GM12891 (cell line): ENCODE measurements around the gene BRSK2.

Experiments
- DNase-seq: peaks from one replicate; pipeline ENCODE4 v3.0.0; 2011; ENCODE audit warnings: low spot score; ENCODE audit not compliant: insufficient read length
- FAIRE-seq: peaks from 2 replicates; lab custom pipeline; 2011; peaks lifted over from hg19 to GRCh38; lab: Jason Lieb, UNC
- PAX5 ChIP-seq: IDR thresholded peaks from 2 replicates; pipeline ENCODE4 v1.6.1; 2011; ENCODE audit warnings: low read length, moderate library complexity, mild to moderate bottlenecking; ENCODE audit not compliant: insufficient read depth, severe bottlenecking
- POLR2A ChIP-seq: IDR thresholded peaks from 2 replicates; pipeline ENCODE4 v1.6.1; 2011; ENCODE audit warnings: low read depth, low read length, control low read depth
- POLR2AphosphoS5 ChIP-seq: IDR thresholded peaks from 2 replicates; pipeline ENCODE4 v1.6.1; 2011; ENCODE audit warnings: low read depth, low read length, control low read depth
- POU2F2 ChIP-seq: IDR thresholded peaks from 2 replicates; pipeline ENCODE4 v1.6.1; 2011; ENCODE audit warnings: low read depth, mild to moderate bottlenecking, control low read depth, low read length, moderate library complexity
- SPI1 ChIP-seq: IDR thresholded peaks from 2 replicates; pipeline ENCODE4 v1.6.1; 2011; ENCODE audit warnings: low read depth, low read length, control low read depth
- TAF1 ChIP-seq: IDR thresholded peaks from 2 replicates; pipeline ENCODE4 v1.6.1; 2011; ENCODE audit warnings: low read depth, low read length, control low read depth

Gene BRSK2

GRCh38 chr11:1471736-1472135, 82.0 kb downstream of the BRSK2 start:
- FAIRE-seq = no peak
- TF ChIP-seq SPI1 = no peak
- TF ChIP-seq POLR2A = no peak
- TF ChIP-seq TAF1 = no peak
- TF ChIP-seq PAX5 = no peak
- no peak for TF ChIP-seq POLR2AphosphoS5
- TF ChIP-seq POU2F2 = no peak

GRCh38 chr11:1472180-1473005, 82.7 kb downstream of the BRSK2 start:
- FAIRE-seq = no peak
- no peak for DNase-seq
- no peak for TF ChIP-seq POLR2AphosphoS5
- no peak for TF ChIP-seq POLR2A
- TF ChIP-seq PAX5 = no peak

More at GRCh38 chr11:1471736-1472135, 82.0 kb downstream of the BRSK2 start:
- DNase-seq = no peak

- FAIRE-seq = no peak
- no peak for DNase-seq
- TF ChIP-seq POLR2A (no peak), POU2F2 (no peak), PAX5 (no peak), POLR2AphosphoS5 (no peak), TAF1 (no peak), SPI1 (no peak)
These were observed 83.4 kb downstream of the BRSK2 start for GRCh38 chr11:1473011-1473628.

GRCh38 chr11:1473786-1474185, 84.1 kb downstream of the BRSK2 start:
- DNase-seq (no peak), FAIRE-seq (no peak)
- no peak for TF ChIP-seq TAF1
- TF ChIP-seq POU2F2 = no peak
- no peak for TF ChIP-seq PAX5
- TF ChIP-seq POLR2A = no peak
- TF ChIP-seq POLR2AphosphoS5 = no peak

- no peak for FAIRE-seq
- DNase-seq = no peak
- TF ChIP-seq POLR2AphosphoS5 (no peak), TAF1 (no peak), SPI1 (no peak), POLR2A (no peak), POU2F2 (no peak), PAX5 (no peak)
These were observed 86.1 kb downstream of the BRSK2 start for GRCh38 chr11:1475841-1476240.

- no peak for FAIRE-seq
- TF ChIP-seq SPI1 = no peak
- no peak for DNase-seq
These were observed 87.4 kb downstream of the BRSK2 start for GRCh38 chr11:1476940-1477736.

- FAIRE-seq (no peak), DNase-seq (no peak)
- no peak for TF ChIP-seq SPI1
These were observed 88.3 kb downstream of the BRSK2 start for GRCh38 chr11:1478011-1478410.

- FAIRE-seq (no peak), DNase-seq (no peak)
- TF ChIP-seq POU2F2 (no peak), SPI1 (no peak), POLR2A (no peak), TAF1 (no peak), PAX5 (no peak), POLR2AphosphoS5 (no peak)
These were observed 88.8 kb downstream of the BRSK2 start for GRCh38 chr11:1478544-1478943.

- no peak for TF ChIP-seq SPI1
- TF ChIP-seq POLR2A = no peak
- no peak for TF ChIP-seq TAF1
- no peak for TF ChIP-seq PAX5
- TF ChIP-seq POLR2AphosphoS5 = no peak
- no peak for DNase-seq
- FAIRE-seq = no peak
These were observed 89.4 kb downstream of the BRSK2 start for GRCh38 chr11:1479006-1479677.

GRCh38 chr11:1479678-1480118, 90.0 kb downstream of the BRSK2 start:
- TF ChIP-seq POLR2AphosphoS5 (no peak), SPI1 (no peak), POU2F2 (no peak), PAX5 (no peak), POLR2A (no peak), TAF1 (no peak)
- FAIRE-seq (no peak), DNase-seq (no peak)
